Loucy (cell line): ENCODE results near the gene AGAP5.
A peak's percentile ranks its signal among the peaks of the same experiment; 100 is the strongest.

Experiments used
- H2AFZ ChIP-seq: fragments of 200-600 bp; sonication (generic); 2 replicates; pipeline ENCODE4 v1.6.0; 2016; ENCODE audit warnings: antibody characterized with exemption, mild to moderate bottlenecking, low read length, moderate library complexity
- H3F3A ChIP-seq: fragments of 200-600 bp; 2 replicates; pipeline ENCODE4 v1.6.0; 2016; ENCODE audit warnings: antibody characterized with exemption, low read depth, mild to moderate bottlenecking
- H3K27me3 ChIP-seq: fragments of 200-600 bp; sonication (generic); 2 replicates; pipeline ENCODE4 v1.6.1; 2014; ENCODE audit warnings: low read length, mild to moderate bottlenecking; ENCODE audit not compliant: insufficient read depth, poor library complexity, severe bottlenecking
- H3K36me3 ChIP-seq: fragments of 200-600 bp; sonication (generic); 2 replicates; pipeline ENCODE4 v1.6.1; 2016; ENCODE audit warnings: low read length; ENCODE audit not compliant: insufficient read depth
- H3K4me1 ChIP-seq: fragments of 200-600 bp; sonication (generic); 2 replicates; pipeline ENCODE4 v1.5.1; 2014; ENCODE audit warnings: low read length, mild to moderate bottlenecking; ENCODE audit not compliant: insufficient read depth, poor library complexity, severe bottlenecking
- H3K4me2 ChIP-seq: fragments of 200-600 bp; sonication (generic); 2 replicates; pipeline ENCODE4 v1.6.0; 2014; ENCODE audit warnings: antibody characterized with exemption, low read length, low read depth, mild to moderate bottlenecking; ENCODE audit not compliant: poor library complexity, severe bottlenecking
- H3K4me3 ChIP-seq: fragments of 200-600 bp; sonication (generic); 2 replicates; pipeline ENCODE4 v1.5.1; 2014; ENCODE audit warnings: low read length, mild to moderate bottlenecking, mixed read lengths; ENCODE audit not compliant: poor library complexity, severe bottlenecking
- H3K79me2 ChIP-seq: fragments of 200-600 bp; sonication (generic); 2 replicates; pipeline ENCODE4 v1.6.1; 2014; ENCODE audit warnings: low read length; ENCODE audit not compliant: insufficient read depth
- H3K9ac ChIP-seq: fragments of 200-600 bp; sonication (generic); 2 replicates; pipeline ENCODE4 v1.6.0; 2014; ENCODE audit warnings: mild to moderate bottlenecking, low read depth, low read length, moderate library complexity; ENCODE audit not compliant: poor library complexity, severe bottlenecking
- H3K9me2 ChIP-seq: fragments of 200-600 bp; sonication (generic); replicated peaks from 2 replicates; pipeline ENCODE4 v1.6.1; 2016; ENCODE audit warnings: low read depth, low read length, mixed read lengths
- H3K9me3 ChIP-seq: fragments of 200-600 bp; sonication (generic); 2 replicates; pipeline ENCODE4 v1.6.1; 2014; ENCODE audit warnings: mild to moderate bottlenecking, antibody characterized with exemption, low read length, low read depth; ENCODE audit not compliant: insufficient read depth
- H4K20me1 ChIP-seq: fragments of 200-600 bp; sonication (generic); 2 replicates; pipeline ENCODE4 v1.6.0; 2014; ENCODE audit warnings: antibody characterized with exemption, low read length, mild to moderate bottlenecking; ENCODE audit not compliant: insufficient read depth, poor library complexity, severe bottlenecking
- EZH2phosphoT487 ChIP-seq: fragments of 200-600 bp; IDR thresholded peaks from 2 replicates; pipeline ENCODE4 v1.6.1; 2018; ENCODE audit warnings: antibody characterized with exemption, mild to moderate bottlenecking, moderate library complexity, borderline replicate concordance
- TF ChIP-seq, protein P1 (sequence below): fragments of 200-600 bp; sonication (generic); conservative IDR thresholded peaks from 2 replicates; pipeline ENCODE4 v1.5.1; 2014; ENCODE audit warnings: mild to moderate bottlenecking, antibody characterized with exemption, low read length

The AGAP5 gene

GRCh38 chr10:73629165-73629564 lies 68.7 kb downstream of the AGAP5 start:
- H3K4me1 ChIP-seq = peaks cover 18% of the 10 kb centered on the region
- no peaks in the 10 kb centered on the region for H3K27me3 ChIP-seq
- TF ChIP-seq EZH2phosphoT487 = no peak
- TF ChIP-seq, protein P1, sequence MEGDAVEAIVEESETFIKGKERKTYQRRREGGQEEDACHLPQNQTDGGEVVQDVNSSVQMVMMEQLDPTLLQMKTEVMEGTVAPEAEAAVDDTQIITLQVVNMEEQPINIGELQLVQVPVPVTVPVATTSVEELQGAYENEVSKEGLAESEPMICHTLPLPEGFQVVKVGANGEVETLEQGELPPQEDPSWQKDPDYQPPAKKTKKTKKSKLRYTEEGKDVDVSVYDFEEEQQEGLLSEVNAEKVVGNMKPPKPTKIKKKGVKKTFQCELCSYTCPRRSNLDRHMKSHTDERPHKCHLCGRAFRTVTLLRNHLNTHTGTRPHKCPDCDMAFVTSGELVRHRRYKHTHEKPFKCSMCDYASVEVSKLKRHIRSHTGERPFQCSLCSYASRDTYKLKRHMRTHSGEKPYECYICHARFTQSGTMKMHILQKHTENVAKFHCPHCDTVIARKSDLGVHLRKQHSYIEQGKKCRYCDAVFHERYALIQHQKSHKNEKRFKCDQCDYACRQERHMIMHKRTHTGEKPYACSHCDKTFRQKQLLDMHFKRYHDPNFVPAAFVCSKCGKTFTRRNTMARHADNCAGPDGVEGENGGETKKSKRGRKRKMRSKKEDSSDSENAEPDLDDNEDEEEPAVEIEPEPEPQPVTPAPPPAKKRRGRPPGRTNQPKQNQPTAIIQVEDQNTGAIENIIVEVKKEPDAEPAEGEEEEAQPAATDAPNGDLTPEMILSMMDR = no peak
- no peaks in the 10 kb centered on the region for H3F3A ChIP-seq
- H3K9ac ChIP-seq = no peak overlapping the region
- H3K4me3 ChIP-seq = no peak overlapping the region
- H2AFZ ChIP-seq = no peak overlapping the region
- H3K4me2 ChIP-seq = no peak overlapping the region
- H3K9me2 ChIP-seq = no peaks in the 10 kb centered on the region
- no peaks in the 10 kb centered on the region for H3K36me3 ChIP-seq
- peaks cover 15% of the 10 kb centered on the region; the same call in 1 of the 2 replicates for H3K79me2 ChIP-seq
- H4K20me1 ChIP-seq = no peaks in the 10 kb centered on the region
- H3K9me3 ChIP-seq = no peaks in the 10 kb centered on the region

DNA sequence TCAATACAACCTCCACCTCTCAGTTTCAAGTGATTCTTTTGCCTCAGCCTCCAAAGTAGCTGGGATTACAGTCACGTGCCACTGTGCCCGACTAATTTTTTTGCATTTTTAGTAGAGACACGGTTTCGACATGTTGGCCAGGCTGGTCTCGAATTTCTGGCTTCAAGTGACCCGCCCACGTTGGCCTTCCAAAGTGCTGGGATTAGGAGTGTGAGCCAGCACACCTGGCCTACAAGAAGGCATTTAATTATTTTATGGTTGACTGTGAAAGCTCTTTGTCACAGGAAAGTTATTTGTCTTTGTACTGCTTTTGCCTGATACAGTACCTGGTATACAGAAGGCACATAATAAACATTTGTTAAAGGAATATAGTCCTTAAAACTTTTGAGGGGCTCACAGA lies 69.5 kb downstream of the AGAP5 start:
- no peaks in the 10 kb centered on the region for H4K20me1 ChIP-seq
- peaks cover 15% of the 10 kb centered on the region; the same call in 1 of the 2 replicates for H3K79me2 ChIP-seq
- TF ChIP-seq EZH2phosphoT487 = no peak
- TF ChIP-seq, protein P1 = no peak
- H3K36me3 ChIP-seq = no peaks in the 10 kb centered on the region
- no peak overlapping the region for H3K9ac ChIP-seq
- no peak overlapping the region for H3K4me3 ChIP-seq
- H3K4me1 ChIP-seq = peaks cover 18% of the 10 kb centered on the region
- H3K9me2 ChIP-seq = no peaks in the 10 kb centered on the region
- H3K27me3 ChIP-seq = no peaks in the 10 kb centered on the region
- H2AFZ ChIP-seq = no peak overlapping the region
- no peaks in the 10 kb centered on the region for H3F3A ChIP-seq
- no peak overlapping the region for H3K4me2 ChIP-seq
- no peaks in the 10 kb centered on the region for H3K9me3 ChIP-seq

GRCh38 chr10:73627300-73627699 lies 70.6 kb downstream of the AGAP5 start:
- Histone ChIP-seq H3K4me1 (peaks cover 18% of the 10 kb centered on the region), H3K9me2 (no peaks in the 10 kb centered on the region), H3K9me3 (no peaks in the 10 kb centered on the region), H4K20me1 (no peaks in the 10 kb centered on the region), H3F3A (no peaks in the 10 kb centered on the region), H3K4me2 (peak overlapping the region; percentile 87), H3K4me3 (peak overlapping the region; percentile 87), H3K79me2 (peaks cover 15% of the 10 kb centered on the region; the same call in 1 of the 2 replicates), H3K36me3 (no peaks in the 10 kb centered on the region), H3K27me3 (no peaks in the 10 kb centered on the region), H2AFZ (no peak overlapping the region), H3K9ac (peak overlapping the region; percentile 16)
- TF ChIP-seq, protein P1 = no peak
- TF ChIP-seq EZH2phosphoT487 = no peak
